EH (cell line): ENCODE data around the gene MAB21L4.

Experiments
- DNase-seq: peaks from one replicate; pipeline ENCODE4 v3.0.0-alpha.2; 2015; ENCODE audit warnings: low read depth

The MAB21L4 gene

GRCh38 chr2:240925191-240925567 lies 29.2 kb upstream of the MAB21L4 start:
- DNase-seq: no peak

DNA sequence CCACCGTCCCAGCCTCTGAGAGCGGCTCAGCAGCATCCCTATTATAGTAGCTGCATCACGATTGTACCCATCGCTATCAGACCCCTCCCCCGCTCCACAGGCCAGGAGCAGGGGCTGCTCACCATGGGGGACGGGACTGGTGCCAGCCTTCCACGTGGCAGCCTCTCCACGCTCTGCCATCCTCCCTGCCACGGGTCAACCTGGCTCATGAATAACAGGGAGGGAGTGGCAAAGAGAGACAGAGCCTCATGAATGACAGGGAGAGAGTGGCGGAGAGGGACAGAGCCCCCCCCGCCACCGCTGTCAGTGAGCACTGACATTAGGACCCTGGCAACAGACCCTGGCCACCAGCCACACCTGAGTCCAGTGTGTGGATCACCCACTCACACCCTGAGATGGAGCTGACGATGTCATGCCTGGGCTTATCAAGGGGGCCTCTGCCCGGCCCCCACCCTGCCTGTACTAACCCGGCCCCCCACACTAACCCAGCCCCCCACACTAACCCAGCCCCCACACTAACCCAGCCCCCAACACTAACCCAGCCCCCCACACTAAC lies 27.1 kb upstream of the MAB21L4 start:
- no peak for DNase-seq

DNA sequence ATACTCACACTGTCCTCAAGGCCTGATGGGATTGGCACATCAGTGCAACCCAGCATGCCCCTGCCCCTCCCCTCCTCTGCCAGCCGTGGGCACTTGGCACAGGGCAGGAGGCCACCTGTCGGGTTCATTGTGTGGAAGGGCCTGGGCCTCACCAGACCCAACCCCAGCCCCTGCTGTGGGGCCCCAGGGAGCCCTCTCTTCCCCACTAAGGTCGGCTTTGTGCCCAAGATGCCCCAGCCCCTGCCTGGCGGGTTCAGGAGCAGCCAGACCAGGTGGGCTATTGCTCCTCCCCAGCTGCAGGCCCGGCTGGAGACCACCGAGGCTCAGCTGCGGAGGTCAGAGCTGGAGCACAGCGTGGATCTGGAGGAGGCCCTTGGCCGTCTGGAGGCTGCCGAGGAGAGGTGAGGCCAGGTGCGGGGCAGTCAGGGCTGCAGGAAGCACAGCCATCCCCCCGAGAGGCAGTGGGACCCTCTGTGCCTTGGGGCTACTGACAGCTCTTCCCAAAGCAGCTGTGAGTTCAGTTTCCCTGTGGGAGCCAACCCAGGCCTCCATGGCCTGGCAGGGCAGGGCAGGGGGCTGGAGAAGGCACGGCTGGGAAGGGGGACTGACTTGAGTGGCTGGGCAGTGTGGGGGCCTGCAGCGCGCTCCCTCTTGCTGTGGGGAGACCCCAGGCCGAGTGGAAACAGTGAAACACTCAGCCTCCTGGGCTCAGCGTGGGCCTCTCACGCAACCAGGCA lies 26.5 kb upstream of the MAB21L4 start:
- DNase-seq: no peak

GRCh38 chr2:240921995-240922244 lies 26.0 kb upstream of the MAB21L4 start:
- DNase-seq: no peak

DNA sequence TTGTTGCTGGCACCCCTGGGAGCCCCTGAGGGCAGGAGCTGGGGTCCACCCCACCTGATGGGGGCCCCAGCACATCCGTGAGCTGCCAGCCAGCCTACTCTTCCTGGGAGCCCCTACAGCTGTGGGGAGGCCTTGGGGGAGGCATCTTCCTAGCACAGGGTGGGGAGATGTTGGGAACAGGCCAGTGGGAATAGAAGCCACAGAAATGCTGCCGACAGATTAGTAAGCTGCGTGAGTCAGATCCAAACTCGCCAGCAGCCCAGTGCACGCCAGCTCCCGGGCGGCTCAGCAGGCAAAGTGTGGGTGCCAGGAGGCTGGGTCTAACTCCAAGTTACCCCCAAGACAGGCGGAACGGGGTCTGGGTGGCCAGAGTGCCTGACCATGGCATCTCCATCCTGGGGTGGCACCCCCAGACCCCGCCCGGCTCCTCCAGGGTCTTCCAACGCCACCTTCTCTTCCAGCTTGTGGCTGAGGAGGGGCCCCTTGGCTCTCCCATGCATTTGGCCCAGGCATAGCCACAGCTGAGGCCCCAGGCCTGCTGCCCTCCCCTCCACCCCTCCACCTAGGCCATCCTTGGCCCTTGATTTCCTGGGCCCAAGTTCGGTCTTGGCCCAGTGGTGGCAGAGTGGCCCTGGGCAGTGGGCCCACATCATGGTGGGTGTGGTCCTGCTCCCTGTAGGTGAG lies 25.5 kb upstream of the MAB21L4 start:
- peak; percentile 97 for DNase-seq

DNA sequence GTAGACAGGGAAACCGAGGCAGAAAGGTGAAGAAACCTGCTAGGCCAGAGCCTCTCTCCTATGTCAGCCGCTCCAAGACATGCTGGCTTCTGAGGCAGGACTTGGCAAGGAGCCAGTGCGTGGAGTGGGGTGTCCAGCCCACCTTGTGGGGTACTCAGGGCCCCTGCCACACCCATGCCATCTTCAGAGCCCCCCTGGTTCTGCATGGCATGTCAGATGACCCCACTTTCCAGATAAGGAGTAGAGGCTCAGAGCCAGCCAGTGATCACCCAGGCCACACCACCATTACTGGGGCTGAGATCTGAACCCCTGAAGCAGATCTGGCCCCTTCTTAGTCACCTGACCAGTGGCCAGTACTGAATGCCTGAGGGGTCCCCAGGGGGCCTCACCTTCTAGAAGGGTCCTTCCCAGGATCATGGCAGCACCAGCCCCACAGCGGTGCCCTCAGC lies 24.9 kb upstream of the MAB21L4 start:
- no peak for DNase-seq

DNA sequence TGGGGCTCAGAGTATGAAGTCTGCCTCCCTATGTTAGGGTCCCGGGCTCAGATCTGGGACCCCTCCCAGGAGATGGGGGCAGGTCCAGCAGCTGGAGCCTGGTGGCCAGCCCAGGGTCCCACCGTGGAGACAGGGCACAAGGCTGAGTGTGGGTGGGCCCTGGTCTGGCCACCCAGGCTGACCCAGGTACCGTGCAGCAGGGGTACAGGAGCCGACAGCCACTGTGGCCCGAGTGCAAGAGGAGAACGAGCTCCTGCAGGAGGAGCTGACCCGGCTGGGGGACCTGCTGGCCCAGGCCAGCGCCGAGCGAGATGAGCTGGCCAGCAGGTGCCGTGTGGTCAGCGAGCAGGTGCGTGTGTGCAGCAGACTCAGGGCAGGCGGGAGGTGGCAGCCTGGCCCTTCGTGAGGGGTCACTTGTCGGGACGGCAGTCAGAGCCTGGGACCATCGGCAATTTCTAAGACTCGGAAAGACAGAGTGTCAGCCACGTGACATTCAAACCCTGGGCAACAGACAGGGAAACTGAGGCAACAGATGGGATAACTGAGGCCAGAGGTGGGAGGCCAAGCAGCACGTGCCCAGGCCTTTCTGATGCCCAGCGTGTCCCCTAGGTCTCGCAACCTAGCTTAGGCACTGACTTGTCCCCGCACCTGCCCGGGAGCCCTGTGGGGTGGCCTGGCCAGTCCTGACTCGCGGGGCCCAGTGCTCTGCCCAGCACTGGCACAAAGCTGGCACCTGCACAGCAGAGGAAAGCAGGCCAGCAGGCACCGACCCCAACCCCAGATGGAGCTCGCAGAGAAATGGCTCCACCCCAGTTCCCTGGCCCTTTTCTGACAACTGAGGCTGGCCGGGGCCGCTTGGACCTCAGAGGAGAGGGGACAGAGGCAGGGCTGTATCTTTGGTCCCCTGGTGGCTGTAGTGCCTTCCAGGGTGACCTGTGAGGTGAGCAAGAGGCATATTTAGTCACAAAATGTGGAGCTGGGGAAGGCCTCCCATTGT lies 24.1 kb upstream of the MAB21L4 start:
- DNase-seq: no peak

- no peak for DNase-seq
These were observed 23.3 kb upstream of the MAB21L4 start for GRCh38 chr2:240919161-240919781.

GRCh38 chr2:240918258-240919091 lies 22.5 kb upstream of the MAB21L4 start:
- DNase-seq: no peak

DNA sequence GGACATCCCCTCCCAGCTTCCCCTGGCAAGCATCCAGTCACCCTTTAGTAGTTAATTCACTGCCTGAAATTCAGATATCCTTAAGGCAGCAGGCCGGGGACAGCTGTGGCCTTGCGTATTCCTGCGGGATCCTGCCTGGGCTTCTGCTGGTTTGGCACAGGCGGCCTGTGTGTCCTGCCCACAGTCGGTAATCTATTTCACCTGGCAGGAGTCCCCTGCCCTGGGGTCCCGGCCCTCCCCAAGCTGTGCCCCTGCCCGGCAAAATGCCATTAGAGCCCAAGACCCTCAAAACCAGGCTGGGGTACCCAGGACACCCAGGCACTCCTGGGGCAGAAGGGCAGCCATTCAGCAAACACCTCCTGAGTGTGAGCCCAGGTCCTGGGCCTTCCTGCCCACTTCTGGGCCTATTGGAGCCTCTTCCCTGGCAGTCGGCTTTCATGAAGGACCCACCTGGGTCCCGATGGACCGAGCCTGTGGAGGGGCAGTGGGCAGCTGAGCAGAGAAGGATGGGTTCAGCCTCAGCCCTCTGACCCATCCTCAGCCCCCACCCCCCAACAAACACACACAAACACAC lies 21.8 kb upstream of the MAB21L4 start:
- DNase-seq: peak; percentile 13

- DNase-seq: no peak
These were observed 21.2 kb upstream of the MAB21L4 start for GRCh38 chr2:240917009-240917683.

DNA sequence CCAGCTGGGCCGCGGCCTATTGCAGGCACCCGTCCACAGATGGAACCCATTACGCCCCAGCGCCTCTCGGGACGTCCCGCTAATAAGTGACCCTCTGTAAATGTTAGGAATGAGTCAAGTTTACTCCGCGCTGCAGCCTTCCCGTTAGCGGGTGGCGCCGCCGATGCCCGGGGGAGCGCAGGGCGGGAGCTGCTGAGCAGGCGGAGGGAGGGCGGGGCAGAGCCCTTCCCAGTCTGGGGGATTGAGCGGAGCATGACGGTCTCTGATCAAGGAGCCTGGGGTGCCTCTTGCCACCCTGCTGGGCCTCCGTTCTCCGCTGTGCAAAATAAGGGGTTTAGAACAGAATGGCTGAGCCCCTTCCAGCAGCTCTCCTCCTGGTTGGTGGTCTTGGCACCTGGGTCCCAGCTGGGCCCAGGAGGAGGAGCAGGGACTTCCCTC lies 20.6 kb upstream of the MAB21L4 start:
- peak; percentile 94 for DNase-seq

- DNase-seq: no peak
These were observed 19.8 kb upstream of the MAB21L4 start for GRCh38 chr2:240915526-240916341.

GRCh38 chr2:240914645-240915525 lies 18.9 kb upstream of the MAB21L4 start:
- DNase-seq: no peak

- peak; percentile 79 for DNase-seq
These were observed 18.1 kb upstream of the MAB21L4 start for GRCh38 chr2:240913810-240914644.

- DNase-seq: peak; percentile 47
These were observed 17.2 kb upstream of the MAB21L4 start for GRCh38 chr2:240912878-240913809.
